Panc1 (cell line): ENCODE measurements around the gene TGM1. TPM values are rescaled to one million over a fixed set of nuclear protein-coding genes. Genes with fewer than 3 reads are reported as not detected.

Source experiments
- ATAC-seq: fragments of 200-7000 bp; cut with Tn5 transposase; 2 replicates; pipeline ENCODE4 v1.9.1; 2020; ENCODE audit warnings: mild to moderate bottlenecking, moderate library complexity
- BruUV-seq: library from RNA; stranded (reverse); fragments of 400-500 nt; replicated peaks from 2 replicates; lab custom pipeline; 2021; lab: Mats Ljungman, UMichigan
- CTCF ChIA-PET: fragments of 300-600 bp; sonication (Branson Sonifier 250); formaldehyde crosslinking; loops from one replicate; lab custom pipeline; 2022; ENCODE audit warnings: antibody characterized with exemption; lab: Charles Lee
- POLR2A ChIA-PET: fragments of 300-600 bp; sonication (Branson Sonifier 250); formaldehyde crosslinking; loops from one replicate; lab custom pipeline; 2022; ENCODE audit warnings: antibody characterized with exemption; lab: Charles Lee
- DNase-seq: peaks from one replicate; pipeline ENCODE4 v3.0.0-alpha.2; 2010; ENCODE audit warnings: low read depth, low spot score
- H3K27ac ChIP-seq: 2 replicates; pipeline ENCODE4 v1.5.1; 2011; ENCODE audit warnings: mild to moderate bottlenecking, low read length, inconsistent platforms
- H3K27me3 ChIP-seq: fragments of 200-500 bp; sonication (Bioruptor generic); 2 replicates; pipeline ENCODE4 v1.6.0; 2014; ENCODE audit warnings: low read length, inconsistent platforms; ENCODE audit not compliant: control insufficient read depth, insufficient read depth
- H3K36me3 ChIP-seq: fragments of 200-500 bp; sonication (Bioruptor generic); 2 replicates; pipeline ENCODE4 v1.5.1; 2014; ENCODE audit warnings: inconsistent platforms, mild to moderate bottlenecking, low read length, moderate library complexity; ENCODE audit not compliant: control insufficient read depth, insufficient read depth
- H3K4me1 ChIP-seq: 2 replicates; pipeline ENCODE4 v1.5.1; 2011; ENCODE audit warnings: inconsistent platforms, mild to moderate bottlenecking, low read length, moderate library complexity; ENCODE audit not compliant: control insufficient read depth, insufficient read depth
- H3K4me3 ChIP-seq, 2 experiments: 2 replicates each; pipeline ENCODE4 v1.5.1; 2011 to 2012; ENCODE audit warnings: low read depth in 2 of 2, low read length in 2 of 2, mild to moderate bottlenecking in 2 of 2, inconsistent platforms in 1 of 2, moderate library complexity in 1 of 2
- H3K9me3 ChIP-seq: fragments of 200-500 bp; sonication (Bioruptor generic); 2 replicates; pipeline ENCODE4 v1.5.1; 2014; ENCODE audit warnings: low read depth, mild to moderate bottlenecking, inconsistent platforms, low read length, moderate library complexity; ENCODE audit not compliant: control insufficient read depth, insufficient read depth
- POLR2AphosphoS5 ChIP-seq: IDR thresholded peaks from 2 replicates; pipeline ENCODE4 v1.6.1; 2012; ENCODE audit warnings: mild to moderate bottlenecking, low read depth, low read length, moderate library complexity
- SIN3A ChIP-seq: IDR thresholded peaks from 2 replicates; pipeline ENCODE4 v1.6.1; 2012; ENCODE audit warnings: low read depth, mild to moderate bottlenecking, low read length, moderate library complexity, borderline replicate concordance; ENCODE audit not compliant: insufficient read depth
- TCF7L2 ChIP-seq: IDR thresholded peaks from 2 replicates; pipeline ENCODE4 v1.6.1; 2011; ENCODE audit warnings: mild to moderate bottlenecking, low read depth, low read length, inconsistent platforms
- in situ Hi-C: cut with HindIII; loops from 2 replicates; pipeline ENCODE4 v1.10.0; 2016; ENCODE audit warnings: low sequenced_read_pairs, low pct_unique_long_range_greater_than_20kb
- intact Hi-C: fragments of 100-400 bp; cut with micrococcal nuclease; formaldehyde crosslinking; loops from one replicate; pipeline ENCODE4 v1.10.0; 2022; ENCODE audit not compliant: unreplicated experiment
- total RNA-seq: library from RNA; stranded (reverse); gene quantifications from one replicate; pipeline ENCODE4 v1.2.1, GENCODE V29; 2021; ENCODE audit not compliant: unreplicated experiment
- TF ChIP-seq, protein P1 (sequence below): fragments of 450-650 bp; IDR thresholded peaks from 2 replicates; pipeline ENCODE4 v1.5.1; 2017; ENCODE audit warnings: mild to moderate bottlenecking
- TF ChIP-seq, protein P2 (sequence below), 2 experiments: IDR thresholded peaks; 2 replicates each; pipeline ENCODE4 v1.6.1; 2011 to 2012; ENCODE audit warnings: low read depth in 2 of 2, control low read depth in 1 of 2, low read length in 1 of 2, mild to moderate bottlenecking in 1 of 2, moderate library complexity in 1 of 2; ENCODE audit not compliant: insufficient read depth in 1 of 2

TGM1 gene
- total RNA-seq, 1 experiment from 2014 or later = 2.3 TPM

DNA sequence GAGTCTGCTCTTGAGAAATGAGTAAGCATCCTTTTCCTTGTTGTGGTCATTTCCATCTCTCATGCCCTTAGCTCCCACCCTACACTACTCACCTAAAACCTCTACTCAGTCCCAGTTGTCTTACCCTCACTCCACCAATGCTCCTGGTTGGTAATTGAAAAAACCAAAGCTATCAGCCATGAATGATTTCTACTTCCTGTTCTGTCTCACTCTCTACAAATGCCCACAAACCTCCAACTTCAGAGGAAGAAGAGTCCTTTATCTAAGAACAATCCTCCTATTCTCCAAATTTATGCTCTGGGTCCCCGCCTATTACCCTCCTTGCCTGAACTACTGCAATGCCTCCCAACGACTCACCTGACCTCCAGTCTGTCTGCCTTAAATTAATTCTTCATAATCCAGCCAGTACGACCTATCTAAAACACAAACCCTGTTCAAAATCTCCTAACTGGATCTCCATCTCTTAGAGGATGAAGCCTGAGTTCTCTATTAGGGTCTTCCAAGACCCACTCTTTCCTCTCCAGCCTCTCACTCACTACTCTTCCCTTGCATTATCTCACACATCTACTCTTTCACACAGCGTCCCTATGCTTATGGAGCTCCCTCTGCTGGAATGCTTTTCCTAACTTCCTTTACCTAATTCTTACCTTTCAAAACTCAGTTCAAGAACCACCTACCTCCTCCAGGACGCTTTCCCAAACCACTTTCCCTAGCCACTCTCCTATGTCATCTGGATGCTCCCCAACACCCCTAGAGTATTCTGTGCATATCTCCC lies 34.4 kb upstream of the TGM1 start:
- DNase-seq (no peak), ATAC-seq (peak; percentile 40; the same call in 1 of the 2 replicates)
- no peaks in the 10 kb centered on the region for H3K27me3 ChIP-seq
- POLR2A ChIA-PET = interaction anchor here (1.1 kb wide), 1 partner anchor 55 kb away, joined by 6 read pairs; the partner anchor contains the start of gene TINF2
- in situ Hi-C loops (no loop called here), intact Hi-C loops (loop anchor here (1.0 kb wide), 1 partner anchor 54 kb away; no protein-coding TSS in a partner anchor)
- peaks cover 7% of the 10 kb centered on the region; the same call in 1 of the 2 replicates for H3K4me1 ChIP-seq
- TF ChIP-seq POLR2AphosphoS5 = no peak
- TF ChIP-seq, protein P1, sequence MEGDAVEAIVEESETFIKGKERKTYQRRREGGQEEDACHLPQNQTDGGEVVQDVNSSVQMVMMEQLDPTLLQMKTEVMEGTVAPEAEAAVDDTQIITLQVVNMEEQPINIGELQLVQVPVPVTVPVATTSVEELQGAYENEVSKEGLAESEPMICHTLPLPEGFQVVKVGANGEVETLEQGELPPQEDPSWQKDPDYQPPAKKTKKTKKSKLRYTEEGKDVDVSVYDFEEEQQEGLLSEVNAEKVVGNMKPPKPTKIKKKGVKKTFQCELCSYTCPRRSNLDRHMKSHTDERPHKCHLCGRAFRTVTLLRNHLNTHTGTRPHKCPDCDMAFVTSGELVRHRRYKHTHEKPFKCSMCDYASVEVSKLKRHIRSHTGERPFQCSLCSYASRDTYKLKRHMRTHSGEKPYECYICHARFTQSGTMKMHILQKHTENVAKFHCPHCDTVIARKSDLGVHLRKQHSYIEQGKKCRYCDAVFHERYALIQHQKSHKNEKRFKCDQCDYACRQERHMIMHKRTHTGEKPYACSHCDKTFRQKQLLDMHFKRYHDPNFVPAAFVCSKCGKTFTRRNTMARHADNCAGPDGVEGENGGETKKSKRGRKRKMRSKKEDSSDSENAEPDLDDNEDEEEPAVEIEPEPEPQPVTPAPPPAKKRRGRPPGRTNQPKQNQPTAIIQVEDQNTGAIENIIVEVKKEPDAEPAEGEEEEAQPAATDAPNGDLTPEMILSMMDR = peak; percentile 53
- no peaks in the 10 kb centered on the region for H3K9me3 ChIP-seq
- H3K4me3 ChIP-seq = no peak overlapping the region
- peaks cover 7% of the 10 kb centered on the region; the same call in 1 of the 2 replicates for H3K36me3 ChIP-seq
- no TSS peak for BruUV-seq
- CTCF ChIA-PET = interaction anchor here (0.5 to 1.9 kb wide), 4 partner anchors 31 to 1344 kb away, joined by 3 to 8 read pairs (median 4); partner anchors contain the start of gene TINF2
- H3K27ac ChIP-seq = no peak overlapping the region

DNA sequence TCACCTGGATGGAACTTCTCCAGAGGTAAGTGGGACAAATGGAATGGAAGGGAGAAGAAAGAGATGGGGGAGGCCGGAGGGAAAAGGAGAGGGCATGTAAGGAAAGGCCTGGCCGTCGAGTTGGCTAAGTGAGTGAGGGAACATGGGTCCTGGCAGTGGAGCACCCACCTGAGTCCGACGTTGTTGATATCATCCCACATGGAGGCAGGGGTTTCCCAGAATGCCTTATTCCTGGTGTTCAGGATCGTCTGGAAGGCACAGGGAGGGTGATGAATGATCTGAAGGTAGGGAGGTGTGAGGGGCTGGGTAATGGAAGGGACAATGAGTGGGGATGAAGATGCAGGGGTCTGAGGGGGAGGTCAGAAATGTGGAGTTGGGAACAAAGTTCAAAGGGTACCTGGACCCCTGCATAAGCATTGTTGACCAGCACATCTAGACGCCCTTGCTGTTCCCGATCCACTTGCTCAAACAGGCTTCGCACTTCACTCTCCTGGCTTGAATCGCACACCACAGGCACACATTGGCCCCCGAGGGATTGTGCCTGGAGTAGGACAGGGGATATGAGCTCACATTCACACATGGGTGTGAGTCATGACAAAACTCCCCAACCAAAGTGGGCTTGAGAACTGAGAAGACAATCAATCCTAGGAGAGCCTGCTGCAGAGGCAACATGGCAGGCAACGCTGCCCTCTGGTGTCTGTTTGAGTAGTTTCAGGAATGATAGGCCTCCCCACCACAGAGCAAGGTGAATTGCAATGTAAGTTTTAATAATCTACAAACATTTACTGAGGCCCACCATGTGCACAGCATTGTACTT lies 33.6 kb upstream of the TGM1 start:
- no TSS peak for BruUV-seq
- DNase-seq (peak; percentile 61), ATAC-seq (peak; percentile 68)
- no peak for TF ChIP-seq SIN3A
- TF ChIP-seq, protein P1 = peak; percentile 69
- Histone ChIP-seq H3K36me3 (peaks cover 7% of the 10 kb centered on the region; the same call in 1 of the 2 replicates), H3K27me3 (no peaks in the 10 kb centered on the region), H3K4me3 (no peak overlapping the region), H3K9me3 (no peaks in the 10 kb centered on the region), H3K4me1 (peaks cover 7% of the 10 kb centered on the region; the same call in 1 of the 2 replicates), H3K27ac (no peak overlapping the region)
- intact Hi-C loops (loop anchor here (1.0 kb wide), 1 partner anchor 53 kb away; no protein-coding TSS in a partner anchor), in situ Hi-C loops (no loop called here)
- POLR2A ChIA-PET = no interaction called here
- CTCF ChIA-PET = interaction anchor here (0.7 to 1.9 kb wide), 2 partner anchors 30 to 54 kb away, joined by 3 to 8 read pairs; partner anchors contain the start of gene TINF2

DNA sequence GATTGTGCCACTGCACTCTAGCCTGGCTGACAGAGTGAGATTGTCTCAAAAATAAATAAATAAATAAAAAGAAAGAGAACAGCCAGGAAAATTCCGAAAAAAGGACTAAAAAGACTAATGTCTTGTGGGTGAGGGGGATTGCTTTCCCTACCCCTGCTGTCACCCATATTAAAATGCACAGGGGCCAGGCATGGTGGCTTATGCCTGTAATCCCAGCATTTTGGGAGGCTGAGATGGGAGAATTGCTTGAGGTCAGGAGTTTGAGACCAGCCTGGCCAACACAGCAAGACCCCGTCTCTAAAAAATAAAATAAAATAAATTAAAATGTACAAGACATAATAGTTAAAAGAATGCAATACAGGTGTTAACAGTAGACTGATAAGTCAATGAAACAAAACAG lies 30.5 kb upstream of the TGM1 start:
- POLR2A ChIA-PET = no interaction called here
- no peak overlapping the region for H3K27ac ChIP-seq
- no TSS peak for BruUV-seq
- no peak for ATAC-seq
- no peak overlapping the region for H3K4me3 ChIP-seq
- no peaks in the 10 kb centered on the region for H3K27me3 ChIP-seq
- DNase-seq = no peak
- no peaks in the 10 kb centered on the region for H3K36me3 ChIP-seq
- no peaks in the 10 kb centered on the region for H3K4me1 ChIP-seq
- in situ Hi-C loops = no loop called here
- intact Hi-C loops = no loop called here
- no peaks in the 10 kb centered on the region for H3K9me3 ChIP-seq
- CTCF ChIA-PET = no interaction called here
- TF ChIP-seq SIN3A (no peak), POLR2AphosphoS5 (no peak), TCF7L2 (no peak)
- TF ChIP-seq, protein P1 = no peak
- TF ChIP-seq, protein P2, sequence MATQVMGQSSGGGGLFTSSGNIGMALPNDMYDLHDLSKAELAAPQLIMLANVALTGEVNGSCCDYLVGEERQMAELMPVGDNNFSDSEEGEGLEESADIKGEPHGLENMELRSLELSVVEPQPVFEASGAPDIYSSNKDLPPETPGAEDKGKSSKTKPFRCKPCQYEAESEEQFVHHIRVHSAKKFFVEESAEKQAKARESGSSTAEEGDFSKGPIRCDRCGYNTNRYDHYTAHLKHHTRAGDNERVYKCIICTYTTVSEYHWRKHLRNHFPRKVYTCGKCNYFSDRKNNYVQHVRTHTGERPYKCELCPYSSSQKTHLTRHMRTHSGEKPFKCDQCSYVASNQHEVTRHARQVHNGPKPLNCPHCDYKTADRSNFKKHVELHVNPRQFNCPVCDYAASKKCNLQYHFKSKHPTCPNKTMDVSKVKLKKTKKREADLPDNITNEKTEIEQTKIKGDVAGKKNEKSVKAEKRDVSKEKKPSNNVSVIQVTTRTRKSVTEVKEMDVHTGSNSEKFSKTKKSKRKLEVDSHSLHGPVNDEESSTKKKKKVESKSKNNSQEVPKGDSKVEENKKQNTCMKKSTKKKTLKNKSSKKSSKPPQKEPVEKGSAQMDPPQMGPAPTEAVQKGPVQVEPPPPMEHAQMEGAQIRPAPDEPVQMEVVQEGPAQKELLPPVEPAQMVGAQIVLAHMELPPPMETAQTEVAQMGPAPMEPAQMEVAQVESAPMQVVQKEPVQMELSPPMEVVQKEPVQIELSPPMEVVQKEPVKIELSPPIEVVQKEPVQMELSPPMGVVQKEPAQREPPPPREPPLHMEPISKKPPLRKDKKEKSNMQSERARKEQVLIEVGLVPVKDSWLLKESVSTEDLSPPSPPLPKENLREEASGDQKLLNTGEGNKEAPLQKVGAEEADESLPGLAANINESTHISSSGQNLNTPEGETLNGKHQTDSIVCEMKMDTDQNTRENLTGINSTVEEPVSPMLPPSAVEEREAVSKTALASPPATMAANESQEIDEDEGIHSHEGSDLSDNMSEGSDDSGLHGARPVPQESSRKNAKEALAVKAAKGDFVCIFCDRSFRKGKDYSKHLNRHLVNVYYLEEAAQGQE (IDR thresholded peaks at IDR 0.05; ENCODE audit: insufficient read depth in 1 of 2, low read depth in 2 of 2, low read length in 1 of 2) = no peak
